GM04503 (cell line): ENCODE results near the gene NHERF1.
A peak's percentile ranks its signal among the peaks of the same experiment; 100 is the strongest.

Source experiments
- DNase-seq: peaks from one replicate; pipeline ENCODE4 v3.0.0-alpha.2; 2012; ENCODE audit warnings: low read depth

Gene NHERF1

GRCh38 chr17:74768069-74768762 lies 19.8 kb downstream of the NHERF1 start:
- peak; percentile 53 for DNase-seq

GRCh38 chr17:74768763-74769114 lies 20.3 kb downstream of the NHERF1 start:
- DNase-seq = no peak

GRCh38 chr17:74769266-74769855 lies 20.9 kb downstream of the NHERF1 start:
- no peak for DNase-seq

GRCh38 chr17:74769856-74770497 lies 21.5 kb downstream of the NHERF1 start:
- DNase-seq = no peak

- no peak for DNase-seq
Observed at GRCh38 chr17:74770498-74771318, 22.3 kb downstream of the NHERF1 start.

- no peak for DNase-seq
Observed at GRCh38 chr17:74771319-74771914, 23.0 kb downstream of the NHERF1 start.

GRCh38 chr17:74772053-74772452 lies 23.6 kb downstream of the NHERF1 start:
- DNase-seq = no peak

- DNase-seq = no peak
Observed at GRCh38 chr17:74773414-74773813, 25.0 kb downstream of the NHERF1 start.

GRCh38 chr17:74773871-74774286 lies 25.5 kb downstream of the NHERF1 start:
- DNase-seq = no peak

GRCh38 chr17:74775409-74776043 lies 27.1 kb downstream of the NHERF1 start:
- DNase-seq = no peak

GRCh38 chr17:74776044-74776962 lies 27.9 kb downstream of the NHERF1 start, which contains the start of gene NAT9:
NAT9 (minus strand) TSS chr17:74776345; CDS start chr17:74775698, 647 bp downstream.
- DNase-seq = peak; percentile 57

- DNase-seq = no peak
Observed at GRCh38 chr17:74776990-74777389, 28.6 kb downstream of the NHERF1 start.

- no peak for DNase-seq
Observed at GRCh38 chr17:74777901-74778515, 29.6 kb downstream of the NHERF1 start.

- DNase-seq = no peak
Observed at GRCh38 chr17:74778960-74779359, 30.5 kb downstream of the NHERF1 start.

- no peak for DNase-seq
Observed at GRCh38 chr17:74779501-74779900, 31.1 kb downstream of the NHERF1 start.

GRCh38 chr17:74779948-74780400 lies 31.5 kb downstream of the NHERF1 start:
- no peak for DNase-seq

GRCh38 chr17:74780443-74781238 lies 32.2 kb downstream of the NHERF1 start:
- no peak for DNase-seq

GRCh38 chr17:74782571-74782970 lies 34.1 kb downstream of the NHERF1 start:
- DNase-seq = no peak
